Stomach (tissue), 4 donors: Measurements from ENCODE around the gene AMIGO3.

Experiments used
- CTCF ChIP-seq, 7 experiments: fragments of 450-650 bp in 4 of 7; fragments of 200-600 bp in 3 of 7; sonication (generic) in 3 of 7; IDR thresholded peaks; one replicate each; pipeline ENCODE4 v1.5.1; 2016 to 2019; ENCODE audit warnings: antibody characterized with exemption in 7 of 7, control low read depth in 2 of 7, mild to moderate bottlenecking in 1 of 7
- POLR2A ChIP-seq, 4 donors: fragments of 450-650 bp; IDR thresholded peaks; one replicate each; pipeline ENCODE4 v1.6.1; 2016; ENCODE audit warnings: antibody characterized with exemption in 4 of 4, control low read depth in 2 of 4, mild to moderate bottlenecking in 1 of 4, moderate library complexity in 1 of 4
- POLR2AphosphoS5 ChIP-seq, 3 donors: sonication (generic); formaldehyde crosslinking; IDR thresholded peaks; one replicate each; pipeline ENCODE4 v1.6.1; 2016; ENCODE audit warnings: antibody characterized with exemption in 3 of 3

DNA sequence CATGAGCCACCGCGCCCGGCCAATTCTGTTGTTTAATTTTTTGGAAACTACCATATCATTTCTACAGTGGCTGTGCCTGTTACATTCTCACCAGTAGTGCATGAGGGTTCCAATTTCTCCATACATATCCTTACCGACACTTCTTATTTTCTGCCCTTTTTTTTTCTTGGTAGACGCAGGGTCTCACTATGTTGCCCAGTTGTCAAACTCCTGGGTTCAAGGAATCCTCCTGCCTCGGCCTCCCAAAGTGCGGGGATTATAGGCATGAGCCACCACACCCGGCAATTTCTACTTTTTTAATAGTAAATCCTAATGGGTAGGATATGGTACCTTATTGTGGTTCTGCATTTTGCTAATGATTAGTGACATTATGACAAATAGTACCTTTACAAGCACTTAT lies 9.6 kb downstream of the AMIGO3 start:
- TF ChIP-seq POLR2A (IDR thresholded peaks at IDR 0.05) = no peak
- TF ChIP-seq CTCF (IDR thresholded peaks at IDR 0.05) = no peak
- no peak for TF ChIP-seq POLR2AphosphoS5 (IDR thresholded peaks at IDR 0.05)
